Endodermal cell (in vitro differentiated cells): ENCODE results near the gene BTBD6. TPM values are rescaled to one million over a fixed set of nuclear protein-coding genes. Genes with fewer than 3 reads are reported as not detected.

Source experiments
- DNase-seq: peaks from one replicate; pipeline ENCODE4 v3.0.0-alpha.2; 2017
- H3K27ac ChIP-seq: 2 replicates; pipeline ENCODE4 v1.5.1; 2013; ENCODE audit warnings: mild to moderate bottlenecking, low read depth, low read length, moderate library complexity
- H3K27me3 ChIP-seq: 2 replicates; pipeline ENCODE4 v1.6.1; 2013; ENCODE audit warnings: mild to moderate bottlenecking, low read length, moderate library complexity; ENCODE audit not compliant: insufficient read depth, control insufficient read depth, poor library complexity, severe bottlenecking
- H3K36me3 ChIP-seq: 2 replicates; pipeline ENCODE4 v1.7.0; 2013; ENCODE audit warnings: mild to moderate bottlenecking, low read length, moderate library complexity; ENCODE audit not compliant: control insufficient read depth, insufficient read depth
- H3K4me1 ChIP-seq: one replicate; pipeline ENCODE4 v1.7.0; 2013; ENCODE audit warnings: low read length; ENCODE audit not compliant: control insufficient read depth, insufficient read depth
- H3K4me3 ChIP-seq: 2 replicates; pipeline ENCODE4 v1.5.1; 2013; ENCODE audit warnings: mild to moderate bottlenecking, low read length, moderate library complexity
- H3K9ac ChIP-seq: 2 replicates; pipeline ENCODE4 v1.6.1; 2013; ENCODE audit warnings: mild to moderate bottlenecking, low read length, moderate library complexity; ENCODE audit not compliant: poor library complexity, severe bottlenecking; ENCODE audit errors: extremely low read depth
- H3K9me3 ChIP-seq: 2 replicates; pipeline ENCODE4 v1.6.1; 2013; ENCODE audit warnings: mild to moderate bottlenecking, low read length, moderate library complexity; ENCODE audit not compliant: control insufficient read depth
- H3K27ac Mint-ChIP-seq: 2 replicates; pipeline ENCODE4 v1.8.0; 2020; ENCODE audit warnings: mixed read lengths
- H3K27me3 Mint-ChIP-seq: 2 replicates; pipeline ENCODE4 v1.8.0; 2021; ENCODE audit warnings: mild to moderate bottlenecking, mixed read lengths; ENCODE audit not compliant: insufficient read depth
- H3K36me3 Mint-ChIP-seq: 2 replicates; pipeline ENCODE4 v1.8.0; 2020; ENCODE audit warnings: low read depth, mixed read lengths
- H3K4me1 Mint-ChIP-seq: 2 replicates; pipeline ENCODE4 v1.8.0; 2020; ENCODE audit warnings: mixed read lengths
- H3K4me3 Mint-ChIP-seq: 2 replicates; pipeline ENCODE4 v1.8.0; 2020; ENCODE audit warnings: mild to moderate bottlenecking, moderate library complexity, mixed read lengths
- H3K9me3 Mint-ChIP-seq: 2 replicates; pipeline ENCODE4 v1.8.0; 2020; ENCODE audit warnings: mild to moderate bottlenecking, mixed read lengths
- CTCF ChIP-seq: fragments of 200-600 bp; sonication (generic); conservative IDR thresholded peaks from 2 replicates; pipeline ENCODE4 v1.5.0; 2021; ENCODE audit warnings: antibody characterized with exemption, mild to moderate bottlenecking
- WGBS, 2 experiments: methylation state at CpG; one replicate each; pipeline versions ENCODE4 v1.1.5 to v1.1.7; 2013; ENCODE audit warnings: missing lambda C conversion rate in 2 of 2, mixed read lengths in 1 of 2; ENCODE audit not compliant: insufficient coverage in 1 of 2, insufficient read length in 1 of 2; 5-methylcytosine and 5-hydroxymethylcytosine counted together
- total RNA-seq, 2 donors: library from RNA; stranded (reverse); fragmentation: NEBNext Ultra II Directional in 1 of 2; extraction: Animal tissue kit (Norgen Biotek cat#: 25700) in 1 of 2; gene quantifications; 2 replicates in 1 of 2; 3 replicates in 1 of 2; pipeline ENCODE4 v1.2.1, GENCODE V29; 2021

The BTBD6 gene
- total RNA-seq, 2 donors from 2014 or later, result 21.8 to 26.9 TPM

GRCh38 chr14:105256292-105256960 is 8.1 kb downstream of the BTBD6 start:
- H3K4me1 Mint-ChIP-seq, result no peaks in the 10 kb centered on the region
- no peak for DNase-seq
- H3K27me3 Mint-ChIP-seq, result no peaks in the 10 kb centered on the region
- no peak overlapping the region for H3K27ac Mint-ChIP-seq
- H3K36me3 ChIP-seq, result no peaks in the 10 kb centered on the region
- no peaks in the 10 kb centered on the region for H3K9me3 ChIP-seq
- no peak overlapping the region for H3K27ac ChIP-seq
- H3K36me3 Mint-ChIP-seq, result peaks cover 10% of the 10 kb centered on the region
- no peak overlapping the region for H3K4me3 ChIP-seq
- no peak overlapping the region for H3K9ac ChIP-seq
- H3K4me3 Mint-ChIP-seq, result no peak overlapping the region
- H3K27me3 ChIP-seq, result no peaks in the 10 kb centered on the region
- 94 to 98% methylated on average over 12 to 19 of the region's 19 CpGs for WGBS, 2 experiments
- TF ChIP-seq CTCF, result no peak
- H3K9me3 Mint-ChIP-seq, result no peaks in the 10 kb centered on the region
- H3K4me1 ChIP-seq, result no peaks in the 10 kb centered on the region

GRCh38 chr14:105257464-105257863 is 9.1 kb downstream of the BTBD6 start:
- Mint-ChIP-seq H3K4me3 (no peak overlapping the region), H3K27ac (peak overlapping the region; percentile 49), H3K4me1 (no peaks in the 10 kb centered on the region), H3K27me3 (no peaks in the 10 kb centered on the region), H3K9me3 (no peaks in the 10 kb centered on the region), H3K36me3 (peaks cover 10% of the 10 kb centered on the region)
- Histone ChIP-seq H3K9me3 (no peaks in the 10 kb centered on the region), H3K9ac (no peak overlapping the region), H3K27ac (no peak overlapping the region), H3K4me3 (no peak overlapping the region), H3K36me3 (no peaks in the 10 kb centered on the region), H3K4me1 (no peaks in the 10 kb centered on the region), H3K27me3 (no peaks in the 10 kb centered on the region)
- TF ChIP-seq CTCF, result no peak
- 91 to 96% methylated on average over 14 to 15 of the region's 15 CpGs for WGBS, 2 experiments
- DNase-seq, result no peak

GRCh38 chr14:105258846-105259245 is 10.5 kb downstream of the BTBD6 start:
- no peak overlapping the region for H3K4me3 ChIP-seq
- Mint-ChIP-seq H3K27ac (no peak overlapping the region), H3K27me3 (no peaks in the 10 kb centered on the region), H3K36me3 (peaks cover 9% of the 10 kb centered on the region), H3K4me1 (no peaks in the 10 kb centered on the region), H3K4me3 (no peak overlapping the region), H3K9me3 (no peaks in the 10 kb centered on the region)
- no peak overlapping the region for H3K27ac ChIP-seq
- no peak for DNase-seq
- no peak overlapping the region for H3K9ac ChIP-seq
- no peaks in the 10 kb centered on the region for H3K27me3 ChIP-seq
- no peaks in the 10 kb centered on the region for H3K9me3 ChIP-seq
- no peaks in the 10 kb centered on the region for H3K4me1 ChIP-seq
- WGBS, 2 experiments, result 96 to 100% methylated on average over 7 of the region's 7 CpGs
- H3K36me3 ChIP-seq, result no peaks in the 10 kb centered on the region
- no peak for TF ChIP-seq CTCF
